ENCODE data around the gene ATXN1.

DNA sequence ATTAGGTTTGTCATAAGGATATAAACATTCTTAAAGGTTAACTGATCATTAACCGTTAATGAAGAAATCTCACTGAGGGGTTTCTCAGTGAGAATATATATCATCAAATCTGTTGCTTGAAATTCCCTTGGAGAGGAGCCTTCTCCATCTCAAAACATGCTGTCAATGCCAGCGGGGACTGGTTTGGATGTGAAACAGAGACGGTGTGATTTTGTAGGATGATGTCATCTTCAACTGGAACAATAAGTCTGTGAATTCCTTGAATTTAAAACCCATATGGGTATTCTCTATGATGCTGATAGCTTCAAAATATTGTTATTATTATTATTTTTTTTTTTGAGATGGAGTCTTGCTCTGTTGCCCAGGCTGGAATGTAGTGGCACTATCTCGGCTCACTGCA lies 447.0 kb downstream of the ATXN1 start:
- TF ChIP-seq, protein P1, sequence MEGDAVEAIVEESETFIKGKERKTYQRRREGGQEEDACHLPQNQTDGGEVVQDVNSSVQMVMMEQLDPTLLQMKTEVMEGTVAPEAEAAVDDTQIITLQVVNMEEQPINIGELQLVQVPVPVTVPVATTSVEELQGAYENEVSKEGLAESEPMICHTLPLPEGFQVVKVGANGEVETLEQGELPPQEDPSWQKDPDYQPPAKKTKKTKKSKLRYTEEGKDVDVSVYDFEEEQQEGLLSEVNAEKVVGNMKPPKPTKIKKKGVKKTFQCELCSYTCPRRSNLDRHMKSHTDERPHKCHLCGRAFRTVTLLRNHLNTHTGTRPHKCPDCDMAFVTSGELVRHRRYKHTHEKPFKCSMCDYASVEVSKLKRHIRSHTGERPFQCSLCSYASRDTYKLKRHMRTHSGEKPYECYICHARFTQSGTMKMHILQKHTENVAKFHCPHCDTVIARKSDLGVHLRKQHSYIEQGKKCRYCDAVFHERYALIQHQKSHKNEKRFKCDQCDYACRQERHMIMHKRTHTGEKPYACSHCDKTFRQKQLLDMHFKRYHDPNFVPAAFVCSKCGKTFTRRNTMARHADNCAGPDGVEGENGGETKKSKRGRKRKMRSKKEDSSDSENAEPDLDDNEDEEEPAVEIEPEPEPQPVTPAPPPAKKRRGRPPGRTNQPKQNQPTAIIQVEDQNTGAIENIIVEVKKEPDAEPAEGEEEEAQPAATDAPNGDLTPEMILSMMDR (conservative IDR thresholded peaks at IDR 0.05; ENCODE audit: low read length), result no peak
- no peak for TF ChIP-seq EZH2phosphoT487 (IDR thresholded peaks at IDR 0.05; ENCODE audit: borderline replicate concordance)

Data from Loucy (cell line).